Astrocyte of the hippocampus (primary cell): Measurements from ENCODE around the gene MCRIP1.
A peak's percentile ranks its signal among the peaks of the same experiment; 100 is the strongest.

Experiments used
- DNase-seq: peaks from one replicate; pipeline ENCODE4 v3.0.0; 2011; ENCODE audit warnings: low read depth, low spot score

Gene MCRIP1

GRCh38 chr17:81833160-81833920, at the start of gene MCRIP1:
MCRIP1 (minus strand) TSS chr17:81833291; CDS start chr17:81824506, 8,785 bp downstream.
- peak; percentile 99 for DNase-seq

- DNase-seq, result no peak
These were observed 46.0 kb upstream of the MCRIP1 start for GRCh38 chr17:81879121-81879520.

GRCh38 chr17:81878294-81878693, 45.2 kb upstream of the MCRIP1 start:
- DNase-seq, result no peak

GRCh38 chr17:81877569-81877968, 44.5 kb upstream of the MCRIP1 start:
- DNase-seq, result no peak

- DNase-seq, result peak; percentile 95
These were observed 38.5 kb upstream of the MCRIP1 start for GRCh38 chr17:81871387-81872230.

- DNase-seq, result peak; percentile 48
These were observed 37.9 kb upstream of the MCRIP1 start, which contains the start of gene ARHGDIA for GRCh38 chr17:81870981-81871386. ARHGDIA (minus strand) TSS chr17:81871337; CDS start chr17:81869930, 1,407 bp downstream.

- DNase-seq, result peak; percentile 71
These were observed 37.3 kb upstream of the MCRIP1 start for GRCh38 chr17:81870131-81870980.

- DNase-seq, result peak; percentile 74
These were observed 36.4 kb upstream of the MCRIP1 start for GRCh38 chr17:81869221-81870130.

GRCh38 chr17:81868674-81869220, 35.7 kb upstream of the MCRIP1 start:
- peak; percentile 91 for DNase-seq

GRCh38 chr17:81867991-81868673, 35.0 kb upstream of the MCRIP1 start:
- DNase-seq, result no peak

GRCh38 chr17:81867170-81867990, 34.3 kb upstream of the MCRIP1 start:
- DNase-seq, result peak; percentile 48

GRCh38 chr17:81866440-81867169, 33.5 kb upstream of the MCRIP1 start:
- DNase-seq, result no peak

- DNase-seq, result no peak
These were observed 32.8 kb upstream of the MCRIP1 start for GRCh38 chr17:81865733-81866439.

- DNase-seq, result no peak
These were observed 32.3 kb upstream of the MCRIP1 start for GRCh38 chr17:81865358-81865732.

GRCh38 chr17:81863833-81864768, 31.0 kb upstream of the MCRIP1 start:
- no peak for DNase-seq

GRCh38 chr17:81863123-81863675, 30.1 kb upstream of the MCRIP1 start:
- no peak for DNase-seq
